B cell (primary cell): Measurements from ENCODE around the gene LEMD2. TPM values are rescaled to one million over a fixed set of nuclear protein-coding genes. Genes with fewer than 3 reads are reported as not detected.

ENCODE experiments used
- ATAC-seq: fragments of 200-7000 bp; cut with Tn5 transposase; one replicate; pipeline ENCODE4 v1.10.0; 2021; ENCODE audit warnings: low read depth, mild to moderate bottlenecking, moderate number of reproducible peaks, moderate library complexity
- CTCF ChIA-PET: fragments of 350-600 bp; sonication (Branson Sonifier 250); formaldehyde crosslinking; loops from one replicate; lab custom pipeline; 2021; ENCODE audit warnings: antibody characterized with exemption, inconsistent platforms; lab: Charles Lee
- POLR2A ChIA-PET: fragments of 350-600 bp; sonication (Branson Sonifier 250); formaldehyde crosslinking; loops from one replicate; lab custom pipeline; 2021; ENCODE audit warnings: antibody characterized with exemption; lab: Charles Lee
- DNase-seq: peaks from one replicate; pipeline ENCODE4 v3.0.0; 2013
- H2AFZ ChIP-seq: 2 replicates; pipeline ENCODE4 v1.6.1; 2012; ENCODE audit warnings: mild to moderate bottlenecking, low read depth, low read length; ENCODE audit not compliant: insufficient read depth, poor library complexity, severe bottlenecking
- H3K27ac ChIP-seq, 2 donors: 1 replicate in 1 of 2; 2 replicates in 1 of 2; pipeline ENCODE4 v1.5.1; 2012 to 2013; ENCODE audit warnings: low read length in 2 of 2, mild to moderate bottlenecking in 2 of 2, moderate library complexity in 1 of 2
- H3K27me3 ChIP-seq, 4 experiments: fragments of 200-600 bp in 1 of 4; sonication (generic) in 1 of 4; replicated peaks in 1 of 4; 1 replicate in 2 of 4; 2 replicates in 2 of 4; pipeline versions ENCODE4 v1.6.1 to v1.7.0; 2013 to 2016; ENCODE audit warnings: low read length in 3 of 4, mild to moderate bottlenecking in 2 of 4, mixed read lengths in 1 of 4, moderate library complexity in 1 of 4; ENCODE audit not compliant: insufficient read depth in 4 of 4, control insufficient read depth in 3 of 4; ENCODE audit errors: control extremely low read depth in 1 of 4
- H3K36me3 ChIP-seq, 2 experiments: replicated peaks in 1 of 2; 1 replicate in 1 of 2; 2 replicates in 1 of 2; pipeline versions ENCODE4 v1.6.1 to v1.7.1; 2013; ENCODE audit warnings: low read length in 1 of 2; ENCODE audit not compliant: insufficient read depth in 2 of 2, control insufficient read depth in 1 of 2; ENCODE audit errors: control extremely low read depth in 1 of 2, extremely low read depth in 1 of 2
- H3K4me1 ChIP-seq, 2 donors: fragments of 200-600 bp in 1 of 2; sonication (generic) in 1 of 2; 1 replicate in 1 of 2; 2 replicates in 1 of 2; pipeline versions ENCODE4 v1.5.1 to v1.6.1; 2013 to 2017; ENCODE audit warnings: low read length in 2 of 2; ENCODE audit not compliant: control insufficient read depth in 2 of 2, insufficient read depth in 2 of 2
- H3K4me2 ChIP-seq: replicated peaks from 2 replicates; pipeline ENCODE3; 2012; ENCODE audit warnings: mild to moderate bottlenecking, low read depth, low read length; ENCODE audit not compliant: poor library complexity, severe bottlenecking
- H3K4me3 ChIP-seq, 5 experiments: fragments of 200-600 bp in 1 of 5; sonication (generic) in 1 of 5; 1 replicate in 3 of 5; 2 replicates in 2 of 5; pipeline versions ENCODE4 v1.5.1 to v1.7.0; 2011 to 2016; ENCODE audit warnings: low read length in 4 of 5, mild to moderate bottlenecking in 4 of 5, low read depth in 2 of 5, control low read depth in 1 of 5, moderate library complexity in 1 of 5; ENCODE audit not compliant: insufficient read depth in 1 of 5; ENCODE audit errors: control extremely low read depth in 1 of 5, extremely low read depth in 1 of 5
- H3K79me2 ChIP-seq: fragments of 200-600 bp; sonication (generic); one replicate; pipeline ENCODE4 v1.6.0; 2016; ENCODE audit warnings: low read length; ENCODE audit not compliant: control insufficient read depth, insufficient read depth
- H3K9ac ChIP-seq: fragments of 200-600 bp; sonication (generic); 2 replicates; pipeline ENCODE4 v1.6.1; 2017; ENCODE audit warnings: mild to moderate bottlenecking, low read length, moderate library complexity
- H3K9me3 ChIP-seq, 3 donors: one replicate each; pipeline versions ENCODE4 v1.6.1 to v1.7.1; 2013; ENCODE audit warnings: low read length in 2 of 3; ENCODE audit not compliant: control insufficient read depth in 2 of 3, insufficient read depth in 1 of 3; ENCODE audit errors: control extremely low read depth in 1 of 3
- H4K20me1 ChIP-seq: 2 replicates; pipeline ENCODE4 v1.6.0; 2012; ENCODE audit warnings: mild to moderate bottlenecking, low read length; ENCODE audit not compliant: insufficient read depth, control insufficient read depth, poor library complexity, severe bottlenecking
- H3K27ac Mint-ChIP-seq: one replicate; pipeline ENCODE4 v1.8.0; 2021; ENCODE audit warnings: mixed read lengths
- H3K27me3 Mint-ChIP-seq: one replicate; pipeline ENCODE4 v1.8.0; 2021; ENCODE audit warnings: mixed read lengths
- H3K4me1 Mint-ChIP-seq: one replicate; pipeline ENCODE4 v1.8.0; 2021; ENCODE audit warnings: mixed read lengths
- H3K4me3 Mint-ChIP-seq: one replicate; pipeline ENCODE4 v1.8.0; 2021; ENCODE audit warnings: mixed read lengths
- H3K9me3 Mint-ChIP-seq: one replicate; pipeline ENCODE4 v1.8.0; 2022; ENCODE audit warnings: mixed read lengths; ENCODE audit not compliant: insufficient read depth
- EZH2 ChIP-seq: IDR thresholded peaks from 2 replicates; pipeline ENCODE4 v1.6.1; 2012; ENCODE audit warnings: borderline replicate concordance, low read depth, mild to moderate bottlenecking, moderate library complexity, low read length; ENCODE audit not compliant: insufficient read depth, poor library complexity, severe bottlenecking
- WGBS: methylation state at CpG from one replicate; pipeline ENCODE4 v1.1.5; 2013; ENCODE audit warnings: missing lambda C conversion rate; ENCODE audit not compliant: insufficient coverage; 5-methylcytosine and 5-hydroxymethylcytosine counted together
- intact Hi-C: fragments of 100-400 bp; cut with micrococcal nuclease; formaldehyde crosslinking; loops from one replicate; pipeline ENCODE4 v1.10.0; 2022
- polyA plus RNA-seq: library from polyadenylated mRNA; depleted of rRNA; stranded (reverse); fragments of >200 nt; gene quantifications from 2 replicates; pipeline ENCODE4 v1.2.3, GENCODE V29; 2012
- total RNA-seq, 2 donors: library from RNA; stranded (reverse); fragments of 120-200 nt in 1 of 2; gene quantifications; 1 replicate in 1 of 2; 2 replicates in 1 of 2; pipeline versions ENCODE4 v1.2.3 to v1.2.4, GENCODE V29; 2013 to 2022
- TF ChIP-seq, protein P1 (sequence below): fragments of 200-600 bp; IDR thresholded peaks from one replicate; pipeline ENCODE4 v1.8.0; 2022; ENCODE audit warnings: antibody characterized with exemption, mild to moderate bottlenecking

LEMD2 gene
- total and polyA plus RNA-seq, 2 donors (not counting 1 experiment from before 2014, with no cell fraction given) = 58.7 to 113 TPM

DNA sequence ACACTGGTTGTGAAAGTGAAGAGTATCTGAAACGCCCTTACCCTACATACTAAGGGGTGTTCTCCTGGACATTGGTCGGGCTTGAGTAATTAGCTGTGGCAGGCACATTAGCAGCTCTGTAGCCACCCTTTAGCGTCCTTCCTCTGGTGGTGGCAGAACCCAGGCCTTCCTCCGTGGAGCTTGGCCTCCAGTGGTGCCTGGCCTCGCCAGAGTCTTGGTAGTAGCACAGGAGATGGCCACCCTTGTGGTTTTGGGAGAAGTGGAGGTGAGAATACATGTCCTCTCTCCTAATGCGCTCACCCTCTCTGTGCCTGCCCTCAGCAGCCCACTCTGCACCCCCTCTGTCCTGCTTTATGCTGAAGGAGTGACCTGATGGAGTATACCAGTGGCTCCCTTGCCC is 59.9 kb downstream of the LEMD2 start:
- CTCF ChIA-PET = interaction anchor here (1.1 to 1.3 kb wide), 2 partner anchors 15 to 298 kb away, joined by 3 to 8 read pairs; no protein-coding TSS in a partner anchor
- no peaks in the 10 kb centered on the region for H3K79me2 ChIP-seq
- POLR2A ChIA-PET = interaction anchor here (0.5 kb wide), 1 partner anchor 18 kb away, joined by 4 read pairs; the partner anchor contains the start of gene IP6K3
- DNase-seq (no peak), ATAC-seq (no peak)
- H3K4me3 ChIP-seq = no peak overlapping the region
- no peaks in the 10 kb centered on the region for H3K36me3 ChIP-seq
- H2AFZ ChIP-seq = no peak overlapping the region
- no peaks in the 10 kb centered on the region for H4K20me1 ChIP-seq
- intact Hi-C loops = no loop called here
- H3K27me3 ChIP-seq = no peaks in the 10 kb centered on the region
- Mint-ChIP-seq H3K27me3 (peaks cover 23% of the 10 kb centered on the region), H3K4me3 (no peak overlapping the region), H3K27ac (no peak overlapping the region), H3K9me3 (no peaks in the 10 kb centered on the region), H3K4me1 (peaks cover 13% of the 10 kb centered on the region)
- no peaks in the 10 kb centered on the region for H3K9me3 ChIP-seq
- H3K9ac ChIP-seq = no peak overlapping the region
- TF ChIP-seq, protein P1, sequence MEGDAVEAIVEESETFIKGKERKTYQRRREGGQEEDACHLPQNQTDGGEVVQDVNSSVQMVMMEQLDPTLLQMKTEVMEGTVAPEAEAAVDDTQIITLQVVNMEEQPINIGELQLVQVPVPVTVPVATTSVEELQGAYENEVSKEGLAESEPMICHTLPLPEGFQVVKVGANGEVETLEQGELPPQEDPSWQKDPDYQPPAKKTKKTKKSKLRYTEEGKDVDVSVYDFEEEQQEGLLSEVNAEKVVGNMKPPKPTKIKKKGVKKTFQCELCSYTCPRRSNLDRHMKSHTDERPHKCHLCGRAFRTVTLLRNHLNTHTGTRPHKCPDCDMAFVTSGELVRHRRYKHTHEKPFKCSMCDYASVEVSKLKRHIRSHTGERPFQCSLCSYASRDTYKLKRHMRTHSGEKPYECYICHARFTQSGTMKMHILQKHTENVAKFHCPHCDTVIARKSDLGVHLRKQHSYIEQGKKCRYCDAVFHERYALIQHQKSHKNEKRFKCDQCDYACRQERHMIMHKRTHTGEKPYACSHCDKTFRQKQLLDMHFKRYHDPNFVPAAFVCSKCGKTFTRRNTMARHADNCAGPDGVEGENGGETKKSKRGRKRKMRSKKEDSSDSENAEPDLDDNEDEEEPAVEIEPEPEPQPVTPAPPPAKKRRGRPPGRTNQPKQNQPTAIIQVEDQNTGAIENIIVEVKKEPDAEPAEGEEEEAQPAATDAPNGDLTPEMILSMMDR = no peak
- no peak for TF ChIP-seq EZH2
- WGBS = 85% methylated on average over 4 of the region's 6 CpGs
- H3K4me1 ChIP-seq = peaks cover 0 to 8% of the 10 kb centered on the region in 2 donors
- H3K4me2 ChIP-seq = no peak overlapping the region
- no peak overlapping the region for H3K27ac ChIP-seq

DNA sequence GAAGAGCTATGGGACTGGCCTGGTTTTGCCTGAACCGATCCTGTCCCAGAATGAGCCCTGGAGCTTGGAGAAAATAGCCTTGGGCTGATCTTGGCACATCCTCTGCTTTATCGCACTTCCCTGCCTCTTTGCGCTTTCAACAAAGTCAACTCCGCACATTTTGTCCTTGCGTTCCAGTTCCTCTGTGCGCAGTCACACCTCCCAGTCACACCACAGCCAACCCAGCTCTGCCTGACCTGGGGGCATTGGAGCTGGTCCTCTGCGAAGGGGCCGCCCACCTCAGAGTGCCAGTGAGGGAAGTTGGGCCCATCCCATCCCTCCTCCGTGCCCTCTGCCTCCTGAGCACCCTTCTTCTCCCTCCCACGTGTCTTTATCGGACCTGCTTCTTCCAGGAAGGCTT is 60.5 kb downstream of the LEMD2 start:
- no peaks in the 10 kb centered on the region for H3K27me3 ChIP-seq
- no peaks in the 10 kb centered on the region for H3K9me3 ChIP-seq
- no peaks in the 10 kb centered on the region for H3K79me2 ChIP-seq
- ATAC-seq (no peak), DNase-seq (no peak)
- H3K4me3 Mint-ChIP-seq = no peak overlapping the region
- no peak overlapping the region for H3K4me2 ChIP-seq
- ChIA-PET CTCF (interaction anchor here (0.6 to 1.3 kb wide), 3 partner anchors 15 to 1983 kb away, joined by 3 to 8 read pairs (median 5); no protein-coding TSS in a partner anchor), POLR2A (no interaction called here)
- no peak overlapping the region for H3K27ac Mint-ChIP-seq
- H3K27ac ChIP-seq = no peak overlapping the region
- no peak overlapping the region for H3K4me3 ChIP-seq
- peaks cover 29% of the 10 kb centered on the region for H3K27me3 Mint-ChIP-seq
- no peaks in the 10 kb centered on the region for H3K9me3 Mint-ChIP-seq
- H3K9ac ChIP-seq = no peak overlapping the region
- H3K4me1 ChIP-seq = peaks cover 0 to 8% of the 10 kb centered on the region in 2 donors
- H2AFZ ChIP-seq = no peak overlapping the region
- H3K36me3 ChIP-seq = no peaks in the 10 kb centered on the region
- intact Hi-C loops = no loop called here
- no peaks in the 10 kb centered on the region for H4K20me1 ChIP-seq
- TF ChIP-seq, protein P1 = no peak
- TF ChIP-seq EZH2 = no peak
- H3K4me1 Mint-ChIP-seq = peaks cover 13% of the 10 kb centered on the region
- WGBS = 94% methylated on average over 10 of the region's 11 CpGs
